ENCODE data around the gene KLK15.

The KLK15 gene

GRCh38 chr19:50808856-50809255 lies 24.5 kb downstream of the KLK15 start:
- H3K4me3 ChIP-seq (ENCODE audit: low read depth, low read length), result no peak overlapping the region
- TF ChIP-seq CTCF (IDR thresholded peaks at IDR 0.05; ENCODE audit: insufficient read depth, low read length, missing control alignments), result no peak
- ChIA-PET CTCF (no interaction called here), POLR2A (no interaction called here)
- DNase-seq (ENCODE audit: low read depth, low spot score), result no peak

GRCh38 chr19:50804420-50805272 lies 28.7 kb downstream of the KLK15 start:
- no peak for TF ChIP-seq CTCF (IDR thresholded peaks at IDR 0.05; ENCODE audit: insufficient read depth, low read length, missing control alignments)
- H3K4me3 ChIP-seq (ENCODE audit: low read depth, low read length), result peak overlapping the region; percentile 98
- ChIA-PET POLR2A (interaction anchor here (0.6 to 1.7 kb wide), 6 partner anchors 9 to 117 kb away, joined by 3 to 20 read pairs (median 4); partner anchors contain the start of gene ACP4), CTCF (interaction anchor here (1.5 kb wide), 1 partner anchor 24 kb away, joined by 3 read pairs; no protein-coding TSS in a partner anchor)
- peak; percentile 93 for DNase-seq (ENCODE audit: low read depth, low spot score)

- peak overlapping the region; percentile 98 for H3K4me3 ChIP-seq (ENCODE audit: low read depth, low read length)
- ChIA-PET POLR2A (interaction anchor here (0.6 to 1.7 kb wide), 4 partner anchors 8 to 118 kb away, joined by 3 to 20 read pairs (median 4); partner anchors contain the start of gene CLEC11A), CTCF (interaction anchor here (0.9 to 1.5 kb wide), 3 partner anchors 20 to 266 kb away, joined by 3 read pairs; no protein-coding TSS in a partner anchor)
- no peak for TF ChIP-seq CTCF (IDR thresholded peaks at IDR 0.05; ENCODE audit: insufficient read depth, low read length, missing control alignments)
- DNase-seq (ENCODE audit: low read depth, low spot score), result no peak
Measured at GRCh38 chr19:50803633-50804419, 29.5 kb downstream of the KLK15 start.

- no peak for DNase-seq (ENCODE audit: low read depth, low spot score)
- TF ChIP-seq CTCF (IDR thresholded peaks at IDR 0.05; ENCODE audit: insufficient read depth, low read length, missing control alignments), result no peak
- CTCF ChIA-PET, result interaction anchor here (0.8 kb wide), 1 partner anchor 76 kb away, joined by 4 read pairs; no protein-coding TSS in a partner anchor
- H3K4me3 ChIP-seq (ENCODE audit: low read depth, low read length), result no peak overlapping the region
- POLR2A ChIA-PET, result interaction anchor here (1.3 kb wide), 1 partner anchor 9 kb away, joined by 3 read pairs; no protein-coding TSS in a partner anchor
Measured at GRCh38 chr19:50801107-50801506, 32.3 kb downstream of the KLK15 start.

GRCh38 chr19:50799547-50799851 lies 33.9 kb downstream of the KLK15 start:
- H3K4me3 ChIP-seq (ENCODE audit: low read depth, low read length), result no peak overlapping the region
- ChIA-PET CTCF (interaction anchor here (1.3 kb wide), 1 partner anchor 75 kb away, joined by 4 read pairs; no protein-coding TSS in a partner anchor), POLR2A (no interaction called here)
- no peak for DNase-seq (ENCODE audit: low read depth, low spot score)
- no peak for TF ChIP-seq CTCF (IDR thresholded peaks at IDR 0.05; ENCODE audit: insufficient read depth, low read length, missing control alignments)
